Activated CD8-positive, alpha-beta memory T cell treated with anti-CD3 and anti-CD28 coated beads for 36 hours (primary cell): ENCODE measurements around the gene OR2V1. TPM values are rescaled to one million over a fixed set of nuclear protein-coding genes. Genes with fewer than 3 reads are reported as not detected.
"Not testable (repeated sequence)": the region's sequence is repeated elsewhere in the genome, so short reads cannot be mapped to it uniquely, and the experiment has no call there.

Experiments
- CTCF ChIA-PET: fragments of 350-600 bp; sonication (Branson Sonifier 250); formaldehyde crosslinking; loops from one replicate; lab custom pipeline; 2021; ENCODE audit warnings: antibody characterized with exemption; lab: Charles Lee
- POLR2A ChIA-PET: fragments of 350-600 bp; sonication (Branson Sonifier 250); formaldehyde crosslinking; loops from one replicate; lab custom pipeline; 2021; ENCODE audit warnings: antibody characterized with exemption; lab: Charles Lee
- total RNA-seq, 2 experiments: library from RNA; stranded (reverse); gene quantifications; one replicate each; pipeline ENCODE4 v1.2.3, GENCODE V29; 2021

OR2V1 gene, protein sequence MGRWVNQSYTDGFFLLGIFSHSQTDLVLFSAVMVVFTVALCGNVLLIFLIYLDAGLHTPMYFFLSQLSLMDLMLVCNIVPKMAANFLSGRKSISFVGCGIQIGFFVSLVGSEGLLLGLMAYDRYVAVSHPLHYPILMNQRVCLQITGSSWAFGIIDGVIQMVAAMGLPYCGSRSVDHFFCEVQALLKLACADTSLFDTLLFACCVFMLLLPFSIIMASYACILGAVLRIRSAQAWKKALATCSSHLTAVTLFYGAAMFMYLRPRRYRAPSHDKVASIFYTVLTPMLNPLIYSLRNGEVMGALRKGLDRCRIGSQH
- not detected for total RNA-seq

DNA sequence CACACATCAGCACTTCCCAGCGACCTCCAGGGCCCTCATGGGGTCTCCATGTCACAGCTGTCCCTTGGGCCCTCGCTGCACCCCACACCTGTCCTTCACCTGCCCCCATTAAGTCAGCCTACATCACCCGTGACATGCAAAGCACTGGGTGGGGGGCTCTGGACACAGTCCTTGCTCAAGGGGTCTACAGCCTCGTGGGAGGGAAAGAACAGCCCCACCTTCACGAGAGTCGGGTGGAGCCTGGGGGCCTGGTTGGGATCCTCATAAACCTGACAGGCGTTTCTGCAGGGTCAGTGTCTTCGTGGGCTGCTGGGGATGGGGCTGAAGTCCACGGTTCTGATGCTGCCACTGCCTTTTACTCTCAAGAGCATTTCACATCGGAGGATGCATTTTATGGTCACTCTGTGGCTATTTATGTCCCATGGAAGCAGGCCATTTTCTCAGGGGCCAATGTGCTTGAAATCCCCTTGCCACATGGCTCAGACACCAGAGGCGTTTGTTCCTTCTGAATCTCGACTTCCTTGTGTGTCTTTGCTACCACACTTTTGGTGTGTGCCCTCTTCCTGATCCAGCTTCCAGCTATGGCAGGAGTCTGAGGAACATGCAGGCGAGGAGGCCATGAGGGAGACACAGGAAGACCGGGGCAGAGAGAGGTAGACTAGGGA lies at the start of gene OR2V1:
Gene OR2V1 (minus strand): TSS at position 338 of the 665 bp plus-strand sequence. CDS start 5,865 bp downstream, outside the sequence.
- ChIA-PET CTCF (no interaction called here), POLR2A (no interaction called here)

GRCh38 chr5:181177559-181177958 lies 46.6 kb upstream of the OR2V1 start:
- CTCF ChIA-PET: interaction anchor here (1.0 kb wide), 1 partner anchor 33 kb away, joined by 3 read pairs; no protein-coding TSS in a partner anchor
- POLR2A ChIA-PET: not testable (repeated sequence)

DNA sequence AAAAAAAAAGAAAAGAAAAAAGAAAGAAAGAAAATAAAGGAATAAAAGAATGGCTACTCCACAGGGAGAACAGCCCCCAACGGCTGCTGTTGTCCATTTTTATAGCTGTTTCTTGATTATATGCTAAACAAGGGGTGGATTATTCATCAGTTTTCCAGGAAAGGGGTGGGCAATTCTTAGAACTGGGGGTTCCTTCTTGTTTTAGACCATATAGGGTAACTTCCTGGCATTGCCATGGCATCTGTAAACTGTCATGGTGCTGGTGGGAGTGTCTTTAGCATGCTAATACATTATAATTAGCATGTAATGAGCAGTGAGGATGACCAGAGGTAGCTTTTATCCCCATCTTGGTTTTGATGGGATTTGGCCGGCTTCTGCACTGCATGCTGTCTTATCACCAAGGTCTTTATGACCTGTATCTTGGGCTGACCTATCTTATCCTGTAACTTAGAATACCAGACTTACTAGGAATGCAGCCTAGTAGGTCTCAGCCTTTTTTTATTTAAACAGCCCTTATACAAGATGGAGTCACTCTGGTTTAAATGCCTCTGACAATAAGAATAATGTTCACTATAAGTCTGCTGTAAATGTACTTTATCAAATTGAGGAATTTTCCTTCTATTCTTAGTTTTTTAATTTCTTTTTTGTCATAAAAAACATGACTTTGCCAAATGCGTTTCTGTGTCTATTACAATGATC lies 45.4 kb upstream of the OR2V1 start:
- ChIA-PET POLR2A (interaction anchor here (0.5 to 0.7 kb wide), 2 partner anchors 53 to 83 kb away, joined by 3 to 11 read pairs; no protein-coding TSS in a partner anchor), CTCF (interaction anchor here (1.7 kb wide), 1 partner anchor 8 kb away, joined by 6 read pairs; no protein-coding TSS in a partner anchor)

DNA sequence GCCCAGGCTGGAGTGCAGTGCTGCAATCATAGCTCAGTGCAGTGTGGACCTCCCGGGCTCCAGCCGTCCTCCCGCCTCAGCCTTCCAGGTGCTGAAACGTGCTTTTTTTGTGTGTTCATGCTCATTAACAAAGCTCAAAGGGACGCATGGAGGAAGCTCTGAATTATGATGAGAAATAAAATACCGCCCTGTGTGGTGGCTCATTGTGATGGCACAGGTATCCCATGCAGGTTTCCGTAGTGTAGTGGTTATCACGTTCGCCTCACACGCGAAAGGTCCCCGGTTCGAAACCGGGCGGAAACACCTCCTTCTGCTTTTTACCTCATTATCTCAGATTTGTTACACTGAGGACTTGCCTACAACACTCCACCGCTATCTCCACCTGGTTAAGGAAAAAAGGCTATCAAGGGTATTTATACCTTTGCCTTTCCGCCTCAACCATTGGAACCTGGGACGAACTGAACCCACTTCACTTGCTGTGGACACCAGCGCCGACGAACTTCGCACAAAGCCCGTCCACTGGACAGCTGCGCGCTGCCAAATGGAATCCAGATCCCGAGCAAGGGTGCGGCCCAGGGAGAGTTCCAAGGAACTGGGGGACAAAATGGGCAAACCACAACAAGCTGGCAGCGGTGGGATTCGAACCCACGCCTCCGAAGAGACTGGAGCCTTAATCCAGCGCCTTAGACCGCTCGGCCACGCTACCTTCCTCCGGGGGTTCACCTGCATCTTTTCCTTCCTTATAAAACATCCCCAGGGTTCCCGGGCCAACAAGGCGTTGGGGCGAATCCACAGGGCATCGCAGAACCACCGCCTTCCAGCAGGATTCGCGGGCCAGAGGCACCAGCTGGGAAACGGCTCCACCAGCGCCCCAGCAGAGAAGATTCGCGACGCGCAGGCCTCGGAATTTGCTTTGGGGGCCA lies 42.7 kb upstream of the OR2V1 start:
- CTCF ChIA-PET: interaction anchor here (1.6 to 2.5 kb wide), 2 partner anchors 11 to 15 kb away, joined by 9 to 15 read pairs; no protein-coding TSS in a partner anchor
- POLR2A ChIA-PET: interaction anchor here (1.2 to 2.1 kb wide), 2 partner anchors 10 to 18 kb away, joined by 5 to 8 read pairs; no protein-coding TSS in a partner anchor

DNA sequence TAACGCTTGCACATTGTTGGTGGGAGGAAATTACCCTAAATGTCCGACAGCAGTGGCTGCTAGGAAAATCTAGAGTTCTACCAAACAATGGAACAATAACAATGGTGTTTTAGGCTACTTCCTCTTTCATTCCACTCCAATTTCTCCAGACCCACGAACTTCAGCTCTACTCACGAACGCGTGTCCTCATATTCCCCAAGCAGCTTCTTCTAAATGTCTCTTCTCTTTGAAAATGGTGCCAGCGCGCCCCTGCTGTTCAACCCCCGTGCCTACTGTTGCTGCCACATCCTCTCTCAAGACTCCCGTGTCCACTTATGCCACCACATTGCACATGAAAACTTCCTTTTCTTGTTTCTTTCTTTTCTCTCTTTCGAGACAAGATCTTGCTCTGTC lies 42.1 kb upstream of the OR2V1 start:
- POLR2A ChIA-PET: interaction anchor here (1.2 to 2.1 kb wide), 3 partner anchors 11 to 19 kb away, joined by 4 to 8 read pairs (median 5); no protein-coding TSS in a partner anchor
- CTCF ChIA-PET: interaction anchor here (1.6 to 2.5 kb wide), 2 partner anchors 11 to 16 kb away, joined by 9 to 15 read pairs; no protein-coding TSS in a partner anchor

GRCh38 chr5:181171782-181172181 lies 40.8 kb upstream of the OR2V1 start:
- ChIA-PET CTCF (interaction anchor here (0.7 to 2.5 kb wide), 2 partner anchors 13 to 17 kb away, joined by 3 to 15 read pairs; no protein-coding TSS in a partner anchor), POLR2A (interaction anchor here (0.6 to 1.3 kb wide), 2 partner anchors 18 kb away, joined by 4 read pairs; no protein-coding TSS in a partner anchor)

DNA sequence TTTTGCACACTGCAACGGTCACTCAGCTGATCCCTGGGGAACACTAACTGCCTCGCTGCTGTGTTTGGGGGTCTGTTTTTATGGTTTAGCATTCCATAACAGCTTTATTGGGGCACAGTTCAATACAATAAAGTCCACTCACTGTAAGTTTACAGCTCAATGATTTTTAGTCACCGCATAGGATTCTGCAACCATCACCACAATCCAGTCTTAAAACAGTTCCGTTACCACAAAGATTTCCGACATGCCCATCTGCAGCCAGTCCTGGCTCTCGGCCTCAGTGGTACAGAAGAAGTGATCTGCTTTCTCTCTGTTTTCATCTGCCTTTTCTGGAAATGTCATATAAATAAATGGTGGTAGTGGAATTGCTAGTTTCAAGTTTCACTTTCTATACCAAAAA lies 40.0 kb upstream of the OR2V1 start:
- ChIA-PET CTCF (interaction anchor here (0.7 to 0.9 kb wide), 2 partner anchors 11 to 13 kb away, joined by 4 to 6 read pairs; no protein-coding TSS in a partner anchor), POLR2A (interaction anchor here (0.6 kb wide), 1 partner anchor 19 kb away, joined by 4 read pairs; no protein-coding TSS in a partner anchor)

DNA sequence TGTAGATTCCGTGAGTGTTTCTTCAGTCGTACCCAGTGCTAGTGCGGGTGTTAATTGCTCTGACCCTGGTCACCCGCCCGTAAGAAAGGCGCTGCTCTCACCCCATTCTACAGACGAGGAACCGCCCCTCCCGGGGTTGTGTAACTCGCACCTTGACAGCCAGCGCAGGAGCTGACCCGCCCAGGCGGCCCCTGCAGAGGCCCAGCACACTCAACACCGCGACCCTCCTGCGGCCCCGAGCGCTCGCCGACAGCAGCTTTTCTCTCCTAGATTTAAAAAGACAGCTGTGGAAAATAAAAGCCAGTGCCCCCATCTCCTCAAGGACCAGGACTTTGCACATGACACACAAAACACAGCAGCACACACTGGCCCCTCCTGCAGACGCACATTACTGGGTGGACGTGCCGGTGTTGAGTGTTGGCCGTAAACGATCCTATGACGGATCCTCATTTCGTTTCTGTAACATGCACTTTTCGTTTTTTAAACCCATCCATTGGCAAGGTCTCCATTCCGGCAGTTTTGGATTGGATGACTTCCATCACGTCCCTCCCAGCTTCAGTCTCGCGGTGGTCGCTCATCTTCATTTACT lies 39.4 kb upstream of the OR2V1 start:
- ChIA-PET CTCF (interaction anchor here (0.7 to 0.9 kb wide), 2 partner anchors 11 to 14 kb away, joined by 4 to 6 read pairs; no protein-coding TSS in a partner anchor), POLR2A (no interaction called here)

GRCh38 chr5:181169459-181170236 lies 38.7 kb upstream of the OR2V1 start:
- CTCF ChIA-PET, POLR2A ChIA-PET: not testable (repeated sequence)

DNA sequence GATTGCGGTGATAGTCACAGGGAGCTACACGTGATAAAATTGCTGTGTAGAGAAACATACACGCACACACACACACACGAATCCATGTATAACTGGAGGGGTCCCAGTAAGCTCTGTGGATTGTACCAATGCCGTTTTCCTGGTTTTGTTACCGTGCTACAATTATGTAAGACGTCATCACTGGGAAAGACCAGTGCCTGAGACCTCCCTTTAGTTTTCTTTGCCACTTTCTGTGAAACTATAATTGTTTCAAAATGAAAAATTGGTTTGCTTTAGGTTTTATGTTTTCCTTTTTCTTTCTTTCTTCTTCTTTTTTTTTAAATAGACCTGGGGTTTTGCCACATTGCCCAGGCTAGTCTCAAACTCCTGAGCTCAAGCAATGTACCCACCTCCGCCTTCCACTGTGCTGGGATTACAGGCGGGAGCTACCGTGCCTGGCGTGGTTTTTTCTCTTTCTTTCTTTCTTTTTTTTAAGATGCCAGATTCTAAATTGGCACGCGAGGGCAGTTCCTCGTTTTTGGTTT lies 37.7 kb upstream of the OR2V1 start:
- CTCF ChIA-PET: interaction anchor here (1.0 to 1.2 kb wide), 2 partner anchors 16 to 19 kb away, joined by 3 to 6 read pairs; no protein-coding TSS in a partner anchor

DNA sequence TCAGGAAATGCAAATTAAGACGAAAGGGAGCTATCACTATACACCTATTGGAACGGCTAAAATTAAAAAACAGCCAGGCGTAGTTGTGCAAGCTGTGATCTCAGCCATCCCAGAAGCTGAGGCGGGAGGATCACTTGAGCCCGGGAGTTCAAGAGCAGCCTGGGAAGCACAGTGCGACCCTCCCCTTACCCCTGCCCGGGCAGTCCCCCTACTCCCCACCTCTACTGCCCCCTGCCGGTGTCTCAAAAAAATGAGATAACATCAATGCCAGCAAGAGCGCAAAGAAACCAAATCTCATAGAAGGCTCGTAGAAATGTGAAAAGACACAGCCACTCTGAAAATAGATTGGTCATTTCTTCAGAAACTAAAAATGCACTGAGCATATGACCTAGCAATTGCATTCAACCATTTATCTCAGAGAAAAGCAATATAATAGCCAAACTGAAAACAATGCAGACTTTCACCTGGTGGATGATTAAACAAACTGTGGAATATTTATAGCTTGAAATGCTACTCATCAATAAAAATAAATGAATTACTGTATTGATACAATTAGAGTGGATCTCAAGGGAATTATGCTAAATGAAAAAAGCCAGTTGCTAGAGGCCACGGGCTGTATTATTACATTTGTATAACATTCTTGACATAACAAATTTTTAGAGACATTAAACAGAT lies 37.0 kb upstream of the OR2V1 start:
- ChIA-PET CTCF (interaction anchor here (1.0 to 1.2 kb wide), 2 partner anchors 17 to 20 kb away, joined by 3 to 6 read pairs; no protein-coding TSS in a partner anchor), POLR2A (interaction anchor here (0.6 kb wide), 1 partner anchor 74 kb away, joined by 5 read pairs; no protein-coding TSS in a partner anchor)

More for the DNA sequence above, 37.7 kb upstream of the OR2V1 start:
- POLR2A ChIA-PET: interaction anchor here (0.6 kb wide), 1 partner anchor 73 kb away, joined by 5 read pairs; no protein-coding TSS in a partner anchor

DNA sequence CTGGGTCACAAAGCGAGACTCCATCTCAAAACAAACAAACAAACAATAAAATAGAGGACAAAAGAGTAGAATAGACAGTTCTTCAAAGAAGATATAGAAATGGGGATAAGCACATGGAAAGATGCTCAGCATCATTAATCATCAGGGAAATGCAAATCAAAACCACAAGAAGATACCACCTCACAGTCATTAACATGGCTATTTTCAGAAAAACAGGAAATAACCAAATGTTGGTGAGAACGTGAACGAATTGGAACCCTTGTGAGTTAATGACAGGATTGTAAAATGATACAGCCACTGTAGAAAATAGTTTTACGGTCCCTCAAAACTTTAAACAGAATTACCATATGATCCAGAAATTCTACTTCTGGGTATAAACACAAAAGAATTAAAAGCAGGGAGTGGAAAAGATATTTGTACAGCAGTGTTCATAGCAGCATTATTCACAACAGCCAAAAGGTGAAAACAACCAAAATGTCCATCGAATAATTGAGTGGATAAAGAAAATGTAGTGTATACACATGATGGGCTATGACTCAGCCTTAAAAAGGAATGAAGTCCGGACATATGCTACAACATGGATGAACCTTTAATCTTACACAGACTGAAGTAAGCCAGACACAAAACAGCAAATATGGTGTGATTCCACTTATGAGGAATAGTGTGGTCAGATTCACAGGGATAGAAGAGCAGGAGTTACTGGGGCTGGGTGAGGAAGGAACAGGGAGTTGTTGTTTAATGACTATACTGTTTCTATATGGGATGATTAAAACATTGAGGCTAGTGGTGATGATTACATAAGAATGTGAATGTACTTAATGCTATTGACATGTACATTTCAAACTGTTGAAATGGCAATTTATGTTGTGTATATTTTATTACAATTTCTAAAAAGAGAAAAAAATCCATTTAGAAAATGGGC lies 36.1 kb upstream of the OR2V1 start:
- ChIA-PET POLR2A (no interaction called here), CTCF (interaction anchor here (1.6 kb wide), 1 partner anchor 17 kb away, joined by 4 read pairs; no protein-coding TSS in a partner anchor)

- POLR2A ChIA-PET: no interaction called here
- CTCF ChIA-PET: interaction anchor here (0.8 kb wide), 1 partner anchor 96 kb away, joined by 3 read pairs; no protein-coding TSS in a partner anchor
These were observed 33.3 kb upstream of the OR2V1 start for GRCh38 chr5:181164076-181164952.
